HepG2 (cell line): Measurements from ENCODE around the gene IMMT. TPM values are rescaled to one million over a fixed set of nuclear protein-coding genes. Genes with fewer than 3 reads are reported as not detected.

Experiments used
- BRD4 ChIP-seq: sonication (generic); formaldehyde crosslinking; IDR thresholded peaks from 2 replicates; pipeline ENCODE4 v1.4.0; 2020; ENCODE audit warnings: missing genetic modification reagents
- GATAD1 ChIP-seq: IDR thresholded peaks from 2 replicates; pipeline ENCODE4 v1.6.1; 2016; ENCODE audit warnings: missing genetic modification reagents, missing compliant biosample characterization
- JARID2 ChIP-seq: sonication (generic); formaldehyde crosslinking; IDR thresholded peaks from 2 replicates; pipeline ENCODE4 v1.8.1; 2023; ENCODE audit warnings: missing genetic modification reagents, inconsistent platforms; ENCODE audit not compliant: insufficient replicate concordance
- JUND ChIP-seq: sonication (generic); formaldehyde crosslinking; IDR thresholded peaks from 2 replicates; pipeline ENCODE4 v1.8.0; 2022; ENCODE audit warnings: mild to moderate bottlenecking, missing genetic modification reagents
- KAT2B ChIP-seq: fragments of 150-350 bp; IDR thresholded peaks from 2 replicates; pipeline ENCODE4 v1.6.1; 2014; ENCODE audit warnings: low read depth, low read length, borderline replicate concordance
- MIER2 ChIP-seq: IDR thresholded peaks from 2 replicates; pipeline ENCODE4 v1.6.1; 2016; ENCODE audit warnings: missing biosample characterization, missing genetic modification reagents
- PHF21A ChIP-seq: sonication (generic); formaldehyde crosslinking; IDR thresholded peaks from 2 replicates; pipeline ENCODE4 v1.5.0; 2020; ENCODE audit warnings: mild to moderate bottlenecking, missing genetic modification reagents
- SAP130 ChIP-seq: IDR thresholded peaks from 2 replicates; pipeline ENCODE4 v1.6.1; 2016; ENCODE audit warnings: low read depth
- SRF ChIP-seq: IDR thresholded peaks from 2 replicates; pipeline ENCODE4 v1.6.1; 2011; ENCODE audit warnings: mild to moderate bottlenecking, low read depth, low read length, moderate library complexity
- TFDP2 ChIP-seq: sonication (generic); formaldehyde crosslinking; IDR thresholded peaks from 2 replicates; pipeline ENCODE4 v1.4.0; 2020; ENCODE audit warnings: missing genetic modification reagents
- THAP8 ChIP-seq: sonication (generic); formaldehyde crosslinking; IDR thresholded peaks from 2 replicates; pipeline ENCODE4 v1.5.1; 2020; ENCODE audit warnings: missing genetic modification reagents, mild to moderate bottlenecking, borderline replicate concordance
- ZFP1 ChIP-seq: IDR thresholded peaks from 2 replicates; pipeline ENCODE4 v1.6.1; 2016
- ZNF441 ChIP-seq: sonication (generic); formaldehyde crosslinking; IDR thresholded peaks from 2 replicates; pipeline ENCODE4 v1.7.0; 2021; ENCODE audit warnings: missing genetic modification reagents, borderline replicate concordance
- ZNF468 ChIP-seq: sonication (generic); formaldehyde crosslinking; IDR thresholded peaks from 2 replicates; pipeline ENCODE4 v1.8.0; 2022; ENCODE audit warnings: mild to moderate bottlenecking, moderate library complexity, missing genetic modification reagents
- ZNF501 ChIP-seq: sonication (generic); formaldehyde crosslinking; IDR thresholded peaks from 2 replicates; pipeline ENCODE4 v1.5.1; 2020; ENCODE audit warnings: mild to moderate bottlenecking, moderate library complexity, missing genetic modification reagents
- ZNF710 ChIP-seq: sonication (generic); formaldehyde crosslinking; IDR thresholded peaks from 2 replicates; pipeline ENCODE4 v1.5.0; 2020; ENCODE audit warnings: mild to moderate bottlenecking, missing genetic modification reagents, borderline replicate concordance
- ZNF776 ChIP-seq: sonication (generic); formaldehyde crosslinking; IDR thresholded peaks from 2 replicates; pipeline ENCODE4 v1.4.0; 2020; ENCODE audit warnings: mild to moderate bottlenecking, missing genetic modification reagents
- polyA plus RNA-seq, 8 experiments: library from polyadenylated mRNA; depleted of rRNA in 3 of 8; stranded (reverse) in 7 of 8; unstranded in 1 of 8; fragments of >200 nt; fragmentation: Illumina TruSeq in 4 of 8; extraction: Trizol in 4 of 8; gene quantifications; 2 replicates each; pipeline versions ENCODE4 v1.2.1 to v1.2.3, GENCODE V29; 2011 to 2016; ENCODE audit warnings: low read depth in 4 of 8, missing spikeins in 1 of 8, mixed read lengths in 1 of 8; ENCODE audit not compliant: insufficient read depth in 1 of 8
- total RNA-seq, 5 experiments: library from RNA; depleted of rRNA; stranded (reverse); fragments of >200 nt; fragmentation: Illumina TruSeq; extraction: Trizol; gene quantifications; 2 replicates each; pipeline ENCODE4 v1.2.3, GENCODE V29; 2016; ENCODE audit warnings: low read depth in 1 of 5
- TF ChIP-seq, protein P1 (sequence below): sonication (generic); formaldehyde crosslinking; IDR thresholded peaks from 2 replicates; pipeline ENCODE4 v1.5.0; 2020; ENCODE audit warnings: mild to moderate bottlenecking, missing genetic modification reagents
- TF ChIP-seq, protein P2 (sequence below): sonication (generic); formaldehyde crosslinking; IDR thresholded peaks from 2 replicates; pipeline ENCODE4 v1.5.1; 2020; ENCODE audit warnings: mild to moderate bottlenecking, missing genetic modification reagents, borderline replicate concordance

The IMMT gene
- total and polyA plus RNA-seq, 2 of the 13 experiments (the other 11 are each of a cell fraction or from before 2014, with no cell fraction given): 63.5 to 119 TPM

DNA sequence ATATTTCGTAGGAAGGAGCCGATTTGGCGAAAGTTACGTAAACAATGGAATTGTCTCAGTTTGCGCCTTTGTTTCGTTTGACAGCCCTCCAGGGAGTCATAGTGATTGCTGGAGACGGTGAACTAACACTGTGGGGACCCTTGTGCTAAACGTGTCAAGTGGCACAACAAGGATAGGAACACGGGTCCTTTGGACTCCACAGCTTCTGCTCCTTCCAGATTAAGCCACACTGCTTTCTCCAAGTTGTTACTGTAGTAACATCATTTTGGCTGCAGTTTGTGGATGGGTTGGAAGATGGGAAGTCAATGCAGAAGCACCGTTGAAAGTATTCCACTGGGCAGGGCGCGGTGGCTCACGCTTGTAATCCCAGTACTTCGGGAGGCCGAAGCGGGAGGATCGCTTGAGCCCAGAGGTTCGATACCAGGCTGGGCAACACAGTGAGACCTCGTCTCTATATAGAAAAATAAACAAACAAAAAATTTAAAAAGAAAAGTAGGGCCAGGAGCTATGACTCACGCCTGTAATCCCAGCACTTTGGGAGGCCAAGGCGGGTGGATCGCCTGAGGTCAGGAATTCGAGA, 636 bp upstream of the IMMT start (continued):
- no peak for TF ChIP-seq ZNF468
- no peak for TF ChIP-seq ZNF441 (CRISPR knock-in tag)
- TF ChIP-seq KAT2B: no peak
- no peak for TF ChIP-seq ZNF776 (CRISPR knock-in tag)
- TF ChIP-seq ZNF501 (CRISPR knock-in tag): no peak
- TF ChIP-seq TFDP2: no peak; the same call in 1 of the 2 replicates
- no peak for TF ChIP-seq PHF21A
- no peak for TF ChIP-seq GATAD1 (CRISPR knock-in tag)
- no peak for TF ChIP-seq JARID2
- TF ChIP-seq, protein P1, sequence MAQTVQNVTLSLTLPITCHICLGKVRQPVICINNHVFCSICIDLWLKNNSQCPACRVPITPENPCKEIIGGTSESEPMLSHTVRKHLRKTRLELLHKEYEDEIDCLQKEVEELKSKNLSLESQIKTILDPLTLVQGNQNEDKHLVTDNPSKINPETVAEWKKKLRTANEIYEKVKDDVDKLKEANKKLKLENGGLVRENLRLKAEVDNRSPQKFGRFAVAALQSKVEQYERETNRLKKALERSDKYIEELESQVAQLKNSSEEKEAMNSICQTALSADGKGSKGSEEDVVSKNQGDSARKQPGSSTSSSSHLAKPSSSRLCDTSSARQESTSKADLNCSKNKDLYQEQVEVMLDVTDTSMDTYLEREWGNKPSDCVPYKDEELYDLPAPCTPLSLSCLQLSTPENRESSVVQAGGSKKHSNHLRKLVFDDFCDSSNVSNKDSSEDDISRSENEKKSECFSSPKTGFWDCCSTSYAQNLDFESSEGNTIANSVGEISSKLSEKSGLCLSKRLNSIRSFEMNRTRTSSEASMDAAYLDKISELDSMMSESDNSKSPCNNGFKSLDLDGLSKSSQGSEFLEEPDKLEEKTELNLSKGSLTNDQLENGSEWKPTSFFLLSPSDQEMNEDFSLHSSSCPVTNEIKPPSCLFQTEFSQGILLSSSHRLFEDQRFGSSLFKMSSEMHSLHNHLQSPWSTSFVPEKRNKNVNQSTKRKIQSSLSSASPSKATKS (CRISPR knock-in tag): no peak
- no peak; the same call in 1 of the 2 replicates for TF ChIP-seq BRD4 (CRISPR knock-in tag)
- TF ChIP-seq ZNF710 (CRISPR knock-in tag): no peak
- TF ChIP-seq JUND: no peak
- TF ChIP-seq, protein P2, sequence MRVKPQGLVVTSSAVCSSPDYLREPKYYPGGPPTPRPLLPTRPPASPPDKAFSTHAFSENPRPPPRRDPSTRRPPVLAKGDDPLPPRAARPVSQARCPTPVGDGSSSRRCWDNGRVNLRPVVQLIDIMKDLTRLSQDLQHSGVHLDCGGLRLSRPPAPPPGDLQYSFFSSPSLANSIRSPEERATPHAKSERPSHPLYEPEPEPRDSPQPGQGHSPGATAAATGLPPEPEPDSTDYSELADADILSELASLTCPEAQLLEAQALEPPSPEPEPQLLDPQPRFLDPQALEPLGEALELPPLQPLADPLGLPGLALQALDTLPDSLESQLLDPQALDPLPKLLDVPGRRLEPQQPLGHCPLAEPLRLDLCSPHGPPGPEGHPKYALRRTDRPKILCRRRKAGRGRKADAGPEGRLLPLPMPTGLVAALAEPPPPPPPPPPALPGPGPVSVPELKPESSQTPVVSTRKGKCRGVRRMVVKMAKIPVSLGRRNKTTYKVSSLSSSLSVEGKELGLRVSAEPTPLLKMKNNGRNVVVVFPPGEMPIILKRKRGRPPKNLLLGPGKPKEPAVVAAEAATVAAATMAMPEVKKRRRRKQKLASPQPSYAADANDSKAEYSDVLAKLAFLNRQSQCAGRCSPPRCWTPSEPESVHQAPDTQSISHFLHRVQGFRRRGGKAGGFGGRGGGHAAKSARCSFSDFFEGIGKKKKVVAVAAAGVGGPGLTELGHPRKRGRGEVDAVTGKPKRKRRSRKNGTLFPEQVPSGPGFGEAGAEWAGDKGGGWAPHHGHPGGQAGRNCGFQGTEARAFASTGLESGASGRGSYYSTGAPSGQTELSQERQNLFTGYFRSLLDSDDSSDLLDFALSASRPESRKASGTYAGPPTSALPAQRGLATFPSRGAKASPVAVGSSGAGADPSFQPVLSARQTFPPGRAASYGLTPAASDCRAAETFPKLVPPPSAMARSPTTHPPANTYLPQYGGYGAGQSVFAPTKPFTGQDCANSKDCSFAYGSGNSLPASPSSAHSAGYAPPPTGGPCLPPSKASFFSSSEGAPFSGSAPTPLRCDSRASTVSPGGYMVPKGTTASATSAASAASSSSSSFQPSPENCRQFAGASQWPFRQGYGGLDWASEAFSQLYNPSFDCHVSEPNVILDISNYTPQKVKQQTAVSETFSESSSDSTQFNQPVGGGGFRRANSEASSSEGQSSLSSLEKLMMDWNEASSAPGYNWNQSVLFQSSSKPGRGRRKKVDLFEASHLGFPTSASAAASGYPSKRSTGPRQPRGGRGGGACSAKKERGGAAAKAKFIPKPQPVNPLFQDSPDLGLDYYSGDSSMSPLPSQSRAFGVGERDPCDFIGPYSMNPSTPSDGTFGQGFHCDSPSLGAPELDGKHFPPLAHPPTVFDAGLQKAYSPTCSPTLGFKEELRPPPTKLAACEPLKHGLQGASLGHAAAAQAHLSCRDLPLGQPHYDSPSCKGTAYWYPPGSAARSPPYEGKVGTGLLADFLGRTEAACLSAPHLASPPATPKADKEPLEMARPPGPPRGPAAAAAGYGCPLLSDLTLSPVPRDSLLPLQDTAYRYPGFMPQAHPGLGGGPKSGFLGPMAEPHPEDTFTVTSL (CRISPR knock-in tag): no peak
- no peak for TF ChIP-seq ZFP1
- TF ChIP-seq THAP8: no peak
- 0 out of 2 replicates have a peak, but pooled peaks have one; percentile 40 for TF ChIP-seq SAP130 (CRISPR knock-in tag)
- TF ChIP-seq SRF: no peak
- TF ChIP-seq MIER2 (CRISPR knock-in tag): no peak
